Frontal cortex (tissue), 4 donors: ENCODE results near the gene CDH6. TPM values are rescaled to one million over a fixed set of nuclear protein-coding genes. Genes with fewer than 3 reads are reported as not detected.

Experiments
- DNase-seq, 2 donors: peaks; one replicate each; pipeline ENCODE4 v3.0.0; 2012; ENCODE audit warnings: low spot score in 2 of 2
- FAIRE-seq: peaks from 2 replicates; lab custom pipeline; 2012; peaks lifted over from hg19 to GRCh38; lab: Jason Lieb, UNC
- total RNA-seq: library from RNA; depleted of rRNA; stranded (reverse); fragments of >200 nt; gene quantifications from one replicate; pipeline ENCODE4 v1.2.3, GENCODE V29; 2014
- donor health status: control.
- donor health status: control.
- donor health status: control.

Gene CDH6
- 37.1 TPM for total RNA-seq

DNA sequence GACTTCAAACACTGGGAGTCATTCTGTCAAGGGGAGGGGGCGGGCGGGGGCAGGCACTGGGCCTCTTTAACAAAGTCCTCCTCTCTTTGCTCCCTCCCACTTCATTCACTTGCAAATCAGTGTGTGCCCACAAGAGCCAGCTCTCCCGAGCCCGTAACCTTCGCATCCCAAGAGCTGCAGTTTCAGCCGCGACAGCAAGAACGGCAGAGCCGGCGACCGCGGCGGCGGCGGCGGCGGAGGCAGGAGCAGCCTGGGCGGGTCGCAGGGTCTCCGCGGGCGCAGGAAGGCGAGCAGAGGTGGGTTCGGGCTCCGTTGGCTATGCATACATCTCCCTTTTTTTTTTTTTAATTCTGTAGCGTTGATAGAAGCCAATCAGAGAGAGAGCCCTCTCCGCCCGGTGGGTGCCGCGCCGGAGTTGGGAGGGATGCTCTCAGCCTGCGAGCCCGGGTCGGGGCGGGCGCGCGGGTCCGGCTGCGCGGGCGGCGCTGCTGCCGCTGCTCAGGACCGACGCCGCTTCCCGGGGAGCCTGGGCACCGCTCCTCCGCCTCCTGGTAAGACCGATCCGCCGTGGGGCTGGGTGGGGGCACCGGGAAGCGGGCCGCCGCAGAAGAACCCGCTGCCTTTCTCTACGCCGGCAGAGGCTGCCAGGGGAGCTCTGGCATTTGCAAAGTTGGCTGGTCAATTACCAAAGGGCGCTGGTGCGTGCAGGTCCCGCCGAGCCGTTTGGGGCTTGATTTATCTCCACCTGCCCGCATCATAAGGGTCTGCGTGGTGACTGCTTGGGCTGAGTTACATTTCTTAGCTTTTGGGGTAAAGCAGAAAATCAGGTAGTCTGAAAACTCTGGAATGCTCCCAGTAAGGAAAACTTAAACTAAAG, at the start of gene CDH6:
Gene CDH6, plus strand, starts transcription at position 96 of the 877 bp plus-strand sequence. CDS start 73,788 bp downstream, outside the sequence.
- DNase-seq: peak; percentile 48 to 63
- FAIRE-seq: no peak

- FAIRE-seq: no peak
- DNase-seq: no peak
Observed at GRCh38 chr5:31144364-31144763, 49.1 kb upstream of the CDH6 start.

DNA sequence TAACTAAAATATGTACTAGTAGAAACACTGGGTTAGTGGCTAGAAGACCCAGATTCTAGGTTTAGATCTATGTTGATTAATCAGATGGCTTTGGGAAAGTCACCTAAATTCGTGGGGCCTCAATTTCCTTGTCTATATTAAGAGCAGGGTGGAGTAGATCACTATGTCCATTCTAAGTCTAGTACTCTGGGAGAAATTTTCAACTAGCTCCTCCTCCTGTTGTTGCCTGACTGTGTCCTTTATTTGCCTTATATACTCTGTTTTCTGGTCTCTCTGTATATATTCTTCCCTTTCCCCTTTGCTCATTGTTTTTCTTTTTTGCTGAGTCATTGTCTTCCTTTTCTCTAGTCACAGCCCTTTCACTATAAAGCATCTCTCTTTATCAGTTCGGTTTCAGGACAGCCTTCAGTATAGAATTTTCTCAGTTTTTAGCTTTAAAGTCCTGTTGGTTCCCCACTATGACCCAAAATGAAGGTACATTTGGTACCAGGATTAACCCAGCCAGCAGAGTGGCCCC, 44.5 kb upstream of the CDH6 start:
- DNase-seq (no peak), FAIRE-seq (no peak)

GRCh38 chr5:31153521-31153920, 40.0 kb upstream of the CDH6 start:
- FAIRE-seq (no peak), DNase-seq (no peak)

GRCh38 chr5:31156631-31157160, 36.8 kb upstream of the CDH6 start:
- DNase-seq (no peak), FAIRE-seq (no peak)

- no peak for FAIRE-seq
Observed at GRCh38 chr5:31157720-31158119, 35.8 kb upstream of the CDH6 start.

DNA sequence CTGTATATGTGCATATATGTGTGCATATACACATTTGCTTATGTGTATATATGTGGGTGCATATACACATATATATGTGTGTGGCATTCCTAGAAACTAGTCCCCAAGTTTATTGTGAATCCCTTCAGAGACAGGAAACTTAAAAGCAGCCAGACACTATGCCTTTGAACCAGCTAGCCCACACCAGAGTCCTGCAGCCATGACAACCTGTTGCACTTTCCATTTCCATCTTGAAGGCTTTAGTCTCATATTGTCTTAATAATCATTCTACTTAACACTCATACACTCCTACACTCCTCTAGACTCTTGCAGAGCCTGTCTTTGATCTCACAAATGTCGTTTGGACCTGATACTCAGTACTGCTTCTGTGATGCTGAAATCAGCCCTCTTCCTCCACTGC, 34.8 kb upstream of the CDH6 start:
- no peak for DNase-seq
- no peak for FAIRE-seq

More at GRCh38 chr5:31157720-31158119, 35.8 kb upstream of the CDH6 start:
- no peak for DNase-seq

DNA sequence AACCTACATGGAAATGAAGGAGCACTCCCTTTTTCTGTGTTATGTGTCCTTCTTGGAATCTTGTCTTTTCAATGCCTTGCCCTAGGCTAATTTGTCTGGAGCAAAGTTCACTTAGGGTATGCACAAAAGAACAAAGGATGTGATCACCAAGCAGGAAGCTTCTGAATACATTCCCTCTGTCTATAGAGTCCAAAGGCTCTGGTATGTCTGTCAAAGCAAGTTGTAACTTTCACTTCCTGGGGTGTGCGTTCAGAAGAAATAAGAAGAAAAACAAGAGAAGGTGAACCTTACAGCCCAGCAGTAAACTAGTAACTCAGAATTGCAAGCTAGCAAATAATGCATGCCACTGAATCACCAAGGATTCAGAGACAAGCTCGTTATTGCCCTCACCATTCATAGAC, 31.7 kb upstream of the CDH6 start:
- no peak for DNase-seq
- FAIRE-seq: no peak

DNA sequence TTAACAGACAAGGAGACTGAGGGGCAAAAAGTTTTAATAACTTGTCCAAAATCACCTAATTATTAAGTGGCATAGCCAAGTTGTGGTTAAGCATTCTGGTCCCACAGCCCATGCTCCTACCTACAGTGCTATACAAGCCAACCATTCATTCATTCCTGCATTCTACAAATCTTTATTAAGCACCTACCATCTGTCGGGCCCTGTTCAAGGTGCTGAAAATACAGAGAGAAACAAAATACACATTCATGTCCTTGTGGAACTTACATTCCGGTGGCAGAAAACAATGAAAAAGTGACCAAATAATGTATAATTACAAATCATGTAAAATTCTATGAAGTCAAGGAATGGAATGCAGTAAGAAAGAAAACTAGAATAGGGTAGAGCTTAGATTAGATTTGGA, 27.8 kb upstream of the CDH6 start:
- FAIRE-seq: no peak
- no peak for DNase-seq

DNA sequence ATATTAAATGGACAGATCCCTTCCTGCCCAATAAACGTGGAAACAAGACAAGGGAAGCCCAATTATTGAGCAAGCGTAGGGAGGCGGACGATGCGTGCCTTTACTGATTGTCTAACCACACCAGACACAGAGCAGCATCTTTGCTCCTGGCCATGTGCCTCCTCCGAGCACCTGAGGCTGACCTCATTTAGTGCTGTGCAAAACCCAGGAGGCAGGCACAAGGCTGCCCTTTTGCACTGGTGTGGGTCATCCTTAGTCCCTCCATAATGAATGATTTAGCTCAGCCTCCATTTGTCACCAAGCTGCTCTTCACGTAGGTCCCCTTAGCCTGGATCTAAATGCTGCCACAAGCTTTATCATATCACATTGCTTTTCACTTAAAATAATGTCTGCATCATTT, 24.1 kb upstream of the CDH6 start:
- FAIRE-seq (no peak), DNase-seq (no peak)

DNA sequence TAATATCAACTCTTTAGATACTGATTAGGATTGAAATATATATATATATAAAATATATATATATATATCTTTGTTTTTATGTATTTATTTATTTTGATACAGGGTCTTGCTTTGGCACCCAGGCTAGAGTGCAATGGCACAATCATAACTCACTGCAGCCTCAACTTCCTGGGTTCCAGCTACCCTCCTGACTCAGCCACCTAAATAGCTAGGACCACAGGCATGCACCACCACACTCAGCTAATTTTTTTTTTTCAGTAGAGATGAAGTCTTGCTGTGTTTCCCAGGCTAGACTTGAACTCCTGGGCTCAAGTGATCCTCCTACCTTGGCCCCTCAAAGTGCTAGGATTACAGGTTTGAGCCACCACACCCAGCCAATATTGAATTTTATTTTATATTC, 20.6 kb upstream of the CDH6 start:
- DNase-seq: no peak
- no peak for FAIRE-seq

DNA sequence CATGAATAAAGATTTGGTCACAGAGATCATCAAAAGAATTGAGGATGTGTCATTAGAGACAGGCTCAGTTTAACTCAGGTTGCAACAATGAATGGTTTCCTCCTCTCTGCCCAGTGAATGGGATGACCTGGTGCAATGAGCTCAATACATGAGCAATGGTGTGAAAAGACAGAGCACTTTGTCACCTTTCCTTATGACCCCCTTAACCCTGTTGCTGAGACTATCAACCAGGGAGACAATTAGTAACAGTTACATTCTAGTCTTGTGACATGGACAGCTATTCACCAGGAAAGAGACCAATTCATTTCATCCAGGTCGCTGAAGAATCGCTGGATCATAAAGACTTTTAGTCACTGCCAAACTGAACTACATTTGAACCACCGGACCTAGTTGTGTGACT, 19.9 kb upstream of the CDH6 start:
- no peak for FAIRE-seq

DNA sequence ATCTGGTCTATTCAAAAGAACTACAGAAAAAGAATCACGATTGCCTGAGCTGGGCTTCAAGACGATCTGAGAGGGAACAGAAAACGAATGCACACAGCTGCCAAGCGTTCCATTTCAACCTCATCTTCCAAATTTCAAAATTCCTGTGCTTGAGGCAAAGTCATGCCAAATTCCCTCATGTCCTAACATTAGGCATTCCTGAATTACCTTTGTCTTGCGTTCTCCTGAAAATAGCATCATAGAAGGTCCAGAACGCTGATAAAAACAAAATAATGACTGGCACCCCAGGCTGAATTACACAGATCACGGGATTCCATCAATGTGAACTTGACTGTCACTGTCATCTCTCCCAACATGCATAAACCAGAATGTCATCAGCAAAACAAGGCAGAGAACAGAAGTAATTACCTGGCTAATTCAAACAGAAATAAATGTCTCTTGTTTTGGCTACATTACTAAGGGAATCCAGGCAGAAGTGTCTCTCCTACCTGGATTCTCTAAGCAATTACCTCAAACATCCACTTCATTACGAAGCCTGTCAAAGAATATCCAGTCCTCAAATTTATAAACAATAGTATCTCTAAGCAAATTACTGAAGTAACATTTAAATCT, 12.0 kb upstream of the CDH6 start:
- FAIRE-seq: no peak
- DNase-seq: no peak

More for the DNA sequence above, 19.9 kb upstream of the CDH6 start:
- no peak for DNase-seq

- FAIRE-seq: no peak
- no peak for DNase-seq
Observed at GRCh38 chr5:31182136-31182535, 11.3 kb upstream of the CDH6 start.

DNA sequence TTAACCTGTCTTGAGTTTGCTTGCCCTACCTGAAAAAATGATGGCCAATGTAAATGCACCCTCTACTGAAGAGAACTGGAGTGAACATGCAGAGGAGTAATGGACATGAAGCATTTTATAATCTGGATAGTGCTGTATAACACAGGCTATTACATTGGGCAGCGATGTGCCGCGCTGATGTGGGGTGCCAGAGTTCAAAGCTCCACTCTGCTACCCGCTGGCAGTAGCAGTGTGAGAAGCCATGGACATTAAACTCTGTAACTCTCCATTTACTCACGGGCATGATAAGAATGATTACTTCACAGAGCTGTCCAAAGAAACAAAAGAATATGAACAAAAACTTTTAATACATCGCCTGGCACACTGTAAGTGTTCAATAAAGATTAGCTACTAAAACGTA, 7.5 kb upstream of the CDH6 start:
- FAIRE-seq (no peak), DNase-seq (no peak)

GRCh38 chr5:31186672-31187267, 6.7 kb upstream of the CDH6 start:
- DNase-seq: peak in 1 of 2 donors; percentile 6
- FAIRE-seq: peak; percentile 33

GRCh38 chr5:31187591-31187990, 5.9 kb upstream of the CDH6 start:
- FAIRE-seq (no peak), DNase-seq (no peak)

GRCh38 chr5:31192442-31192841, 1.0 kb upstream of the CDH6 start:
- DNase-seq (peak in 1 of 2 donors; percentile 4), FAIRE-seq (no peak)

GRCh38 chr5:31193116-31193515, 370 bp upstream of the CDH6 start:
- peak in 1 of 2 donors; percentile 19 for DNase-seq
- no peak for FAIRE-seq

- no peak for FAIRE-seq
- DNase-seq: no peak
Observed at GRCh38 chr5:31194468-31194813, 955 bp downstream of the CDH6 start.
